ENCODE measurements around the gene COMMD10. TPM values are rescaled to one million over a fixed set of nuclear protein-coding genes. Genes with fewer than 3 reads are reported as not detected.

COMMD10 gene
- total and polyA plus RNA-seq, 2 of the 8 experiments (the other 6 are each of a cell fraction or from before 2014, with no cell fraction given) = 16.5 to 43.4 TPM

GRCh38 chr5:116275282-116275681 is 190.5 kb downstream of the COMMD10 start:
- Histone ChIP-seq H3K18ac (ENCODE audit: extremely low read depth, low read length) (no peak overlapping the region), H4K91ac (replicated peaks; ENCODE audit: insufficient read length, low read length) (no peak overlapping the region), H3K79me1 (ENCODE audit: low read depth, low read length) (no peaks in the 10 kb centered on the region), H3K9me3 (ENCODE audit: insufficient read depth in 2 of 2, low read depth in 1 of 2, low read length in 1 of 2) (peaks cover 0 to 6% of the 10 kb centered on the region in 2 experiments; a peak in 1 of 4 replicates), H2AFZ (ENCODE audit: low read length) (no peak overlapping the region), H3K4me1 (replicated peaks in 1 of 4; ENCODE audit: control insufficient read depth in 3 of 4, insufficient read depth in 4 of 4, low read length in 3 of 4) (no peaks in the 10 kb centered on the region), H2BK120ac (replicated peaks; ENCODE audit: low read depth, low read length) (no peak overlapping the region), H3K4ac (replicated peaks; ENCODE audit: insufficient read length, low read depth, low read length) (no peak overlapping the region), H2BK15ac (ENCODE audit: low read length) (no peak overlapping the region), H3K27me3 (replicated peaks in 1 of 4; ENCODE audit: control insufficient read depth in 3 of 4, extremely low read depth in 1 of 4, insufficient read depth in 3 of 4, low read length in 3 of 4) (no peaks in the 10 kb centered on the region), H2BK20ac (ENCODE audit: low read length) (no peak overlapping the region), H3K56ac (replicated peaks; ENCODE audit: insufficient read length, low read depth, low read length) (no peak overlapping the region), H3K27ac (ENCODE audit: low read depth, low read length) (no peak overlapping the region), H4K8ac (ENCODE audit: extremely low read depth, insufficient read depth, low read length) (no peak overlapping the region), H3K23ac (ENCODE audit: insufficient read length) (no peak overlapping the region), H2AK5ac (ENCODE audit: low read depth, low read length) (no peak overlapping the region), H3K36me3 (ENCODE audit: control insufficient read depth in 2 of 4, insufficient read depth in 4 of 4, low read length in 3 of 4) (no peaks in the 10 kb centered on the region; a peak in 1 of 8 replicates), H3K79me2 (ENCODE audit: control insufficient read depth in 1 of 2, insufficient read depth in 2 of 2, low read length in 2 of 2) (no peaks in the 10 kb centered on the region), H2BK5ac (ENCODE audit: low read depth, low read length) (no peak overlapping the region), H3K14ac (ENCODE audit: insufficient read length) (no peak overlapping the region), H3K23me2 (ENCODE audit: low read depth, low read length) (no peaks in the 10 kb centered on the region), H4K5ac (ENCODE audit: insufficient read length, low read depth, low read length) (no peak overlapping the region), H4K20me1 (replicated peaks in 1 of 2; ENCODE audit: control insufficient read depth in 1 of 2, insufficient read depth in 2 of 2, low read length in 2 of 2) (no peaks in the 10 kb centered on the region), H3K4me2 (ENCODE audit: insufficient read depth in 1 of 2, low read depth in 2 of 2, low read length in 2 of 2) (no peak overlapping the region), H3K4me3 (ENCODE audit: extremely low read depth in 1 of 4, insufficient read depth in 2 of 4, low read depth in 3 of 4, low read length in 4 of 4) (no peak overlapping the region), H3K9ac (replicated peaks in 1 of 4; ENCODE audit: extremely low read depth in 1 of 4, low read depth in 3 of 4, low read length in 3 of 4) (no peak overlapping the region), H2BK12ac (ENCODE audit: low read depth, low read length) (no peak overlapping the region)
- POLR2A ChIA-PET (ENCODE audit: partially characterized antibody) = no interaction called here
- FAIRE-seq (no peak), DNase-seq (ENCODE audit: low read depth in 1 of 2, low spot score in 2 of 2) (no peak)
- TF ChIP-seq NRF1 (IDR thresholded peaks at IDR 0.05; ENCODE audit: low read depth, low read length) (no peak), SIN3A (conservative IDR thresholded peaks at IDR 0.05 in 1 of 2, IDR thresholded peaks at IDR 0.05 in 1 of 2; ENCODE audit: low read depth in 1 of 2, low read length in 2 of 2) (no peak), SUZ12 (IDR thresholded peaks at IDR 0.05; ENCODE audit: low read length) (no peak), CBX8 (IDR thresholded peaks at IDR 0.05; ENCODE audit: borderline replicate concordance, low read depth, low read length) (no peak), KDM5A (IDR thresholded peaks at IDR 0.05; ENCODE audit: low read length) (no peak), TBP (IDR thresholded peaks at IDR 0.05; ENCODE audit: low read depth, low read length) (no peak)
- CTCF ChIA-PET (ENCODE audit: partially characterized antibody) = interaction anchor here (1.0 to 1.4 kb wide), 3 partner anchors 14 to 102 kb away, joined by 3 to 4 read pairs (median 3); no protein-coding TSS in a partner anchor
- WGBS, 2 experiments (ENCODE audit: extremely low coverage in 1 of 2, insufficient coverage in 1 of 2, insufficient read length in 1 of 2, insufficient replicate concordance in 2 of 2, low coverage in 1 of 2, low lambda C conversion rate in 2 of 2, missing lambda C conversion rate in 1 of 2) = 86% methylated on average over 3 of the region's 3 CpGs; no CpG with 5 or more reads in 1 of the 2 experiments

Data from H1 (cell line).